HepG2 (cell line): Measurements from ENCODE around the gene HMBS. TPM values are rescaled to one million over a fixed set of nuclear protein-coding genes. Genes with fewer than 3 reads are reported as not detected.

Experiments
- CCDC6 ChIP-seq: sonication (generic); formaldehyde crosslinking; IDR thresholded peaks from 2 replicates; pipeline ENCODE4 v1.8.1; 2022; ENCODE audit warnings: mild to moderate bottlenecking, missing genetic modification reagents, moderate library complexity
- CENPBD1 ChIP-seq: sonication (generic); formaldehyde crosslinking; IDR thresholded peaks from 2 replicates; pipeline ENCODE4 v1.8.0; 2022; ENCODE audit warnings: missing genetic modification reagents, low read depth, mild to moderate bottlenecking, borderline replicate concordance
- MIXL1 ChIP-seq: IDR thresholded peaks from 2 replicates; pipeline ENCODE4 v1.6.1; 2016
- MTA3 ChIP-seq: sonication (generic); formaldehyde crosslinking; IDR thresholded peaks from 2 replicates; pipeline ENCODE4 v1.4.0; 2020; ENCODE audit warnings: missing genetic modification reagents
- PAX8 ChIP-seq: sonication (generic); formaldehyde crosslinking; IDR thresholded peaks from 2 replicates; pipeline ENCODE4 v1.8.0; 2022; ENCODE audit warnings: mild to moderate bottlenecking, missing genetic modification reagents, borderline replicate concordance
- TCF7 ChIP-seq: sonication (generic); IDR thresholded peaks from 2 replicates; pipeline ENCODE4 v1.6.1; 2016; ENCODE audit warnings: antibody characterized with exemption, low read depth
- ZBTB21 ChIP-seq: sonication (generic); formaldehyde crosslinking; IDR thresholded peaks from 2 replicates; pipeline ENCODE4 v1.4.0; 2020; ENCODE audit warnings: missing genetic modification reagents
- ZNF253 ChIP-seq: sonication (generic); formaldehyde crosslinking; IDR thresholded peaks from 2 replicates; pipeline ENCODE4 v1.8.0; 2022; ENCODE audit warnings: mild to moderate bottlenecking, missing genetic modification reagents, borderline replicate concordance
- ZNF337 ChIP-seq: sonication (generic); formaldehyde crosslinking; IDR thresholded peaks from 2 replicates; pipeline ENCODE4 v1.5.1; 2020; ENCODE audit warnings: missing genetic modification reagents, low read depth, mild to moderate bottlenecking, borderline replicate concordance
- ZNF33A ChIP-seq: sonication (generic); formaldehyde crosslinking; IDR thresholded peaks from 2 replicates; pipeline ENCODE4 v1.5.1; 2020; ENCODE audit warnings: missing genetic modification reagents, mild to moderate bottlenecking, moderate library complexity, borderline replicate concordance
- ZNF530 ChIP-seq: sonication (generic); formaldehyde crosslinking; IDR thresholded peaks from 2 replicates; pipeline ENCODE4 v1.5.0; 2020; ENCODE audit warnings: low read depth, mild to moderate bottlenecking, missing genetic modification reagents
- ZNF558 ChIP-seq: sonication (generic); formaldehyde crosslinking; IDR thresholded peaks from 2 replicates; pipeline ENCODE4 v1.9.0; 2022; ENCODE audit warnings: mild to moderate bottlenecking, missing genetic modification reagents, borderline replicate concordance
- ZNF570 ChIP-seq: sonication (generic); formaldehyde crosslinking; IDR thresholded peaks from 2 replicates; pipeline ENCODE4 v1.4.0; 2020; ENCODE audit warnings: mild to moderate bottlenecking, missing genetic modification reagents, borderline replicate concordance
- ZNF761 ChIP-seq: sonication (generic); formaldehyde crosslinking; conservative IDR thresholded peaks from 2 replicates; pipeline ENCODE4 v1.4.0; 2020; ENCODE audit warnings: mild to moderate bottlenecking, missing genetic modification reagents
- ZNF83 ChIP-seq: sonication (generic); formaldehyde crosslinking; IDR thresholded peaks from 2 replicates; pipeline ENCODE4 v1.4.0; 2020; ENCODE audit warnings: missing genetic modification reagents, mild to moderate bottlenecking, borderline replicate concordance
- polyA plus RNA-seq, 8 experiments: library from polyadenylated mRNA; depleted of rRNA in 3 of 8; stranded (reverse) in 7 of 8; unstranded in 1 of 8; fragments of >200 nt; fragmentation: Illumina TruSeq in 4 of 8; extraction: Trizol in 4 of 8; gene quantifications; 2 replicates each; pipeline versions ENCODE4 v1.2.1 to v1.2.3, GENCODE V29; 2011 to 2016; ENCODE audit warnings: low read depth in 4 of 8, missing spikeins in 1 of 8, mixed read lengths in 1 of 8; ENCODE audit not compliant: insufficient read depth in 1 of 8
- total RNA-seq, 5 experiments: library from RNA; depleted of rRNA; stranded (reverse); fragments of >200 nt; fragmentation: Illumina TruSeq; extraction: Trizol; gene quantifications; 2 replicates each; pipeline ENCODE4 v1.2.3, GENCODE V29; 2016; ENCODE audit warnings: low read depth in 1 of 5
- TF ChIP-seq, protein P1 (sequence below): IDR thresholded peaks from 2 replicates; pipeline ENCODE4 v1.6.1; 2012; ENCODE audit warnings: low read depth, low read length, improper control_type of control experiment
- TF ChIP-seq, protein P2 (sequence below): IDR thresholded peaks from 2 replicates; pipeline ENCODE4 v1.6.1; 2012; ENCODE audit warnings: low read length, improper control_type of control experiment

Gene HMBS
- total and polyA plus RNA-seq, 2 of the 13 experiments (the other 11 are each of a cell fraction or from before 2014, with no cell fraction given): 9.4 to 46.9 TPM

DNA sequence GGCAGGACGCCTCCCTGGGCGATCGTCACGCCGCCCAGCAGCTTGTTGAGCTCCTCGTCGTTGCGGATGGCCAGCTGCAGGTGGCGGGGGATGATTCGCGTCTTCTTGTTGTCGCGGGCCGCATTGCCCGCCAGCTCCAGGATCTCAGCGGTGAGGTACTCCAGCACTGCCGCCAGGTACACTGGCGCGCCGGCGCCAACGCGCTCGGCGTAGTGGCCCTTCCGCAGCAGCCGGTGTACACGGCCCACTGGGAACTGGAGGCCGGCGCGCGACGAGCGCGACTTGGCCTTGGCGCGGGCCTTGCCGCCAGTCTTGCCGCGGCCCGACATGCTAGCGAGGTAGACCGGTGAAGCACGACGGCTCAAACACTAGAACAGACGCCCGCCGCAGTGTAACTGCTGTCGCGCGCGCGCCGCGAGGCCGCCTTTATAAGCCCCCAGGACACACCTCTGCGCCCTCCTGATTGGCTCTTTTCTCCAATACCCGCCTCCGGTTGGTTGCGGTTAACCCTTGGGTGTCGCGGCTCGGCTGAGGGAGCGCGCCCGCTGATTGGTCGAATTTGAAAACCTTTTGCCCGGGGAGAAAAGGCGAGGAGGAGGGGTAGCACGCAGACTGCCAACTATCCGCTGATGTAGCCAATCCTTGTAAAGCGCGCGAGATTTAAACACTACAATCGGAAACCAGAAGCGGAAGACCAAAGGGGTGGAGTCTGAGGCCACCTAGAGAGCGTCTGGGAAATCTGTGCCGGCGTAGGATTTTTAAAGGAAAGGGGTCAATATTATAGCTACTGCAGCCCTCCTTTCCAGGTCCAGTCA lies 10.6 kb downstream of the HMBS start (continued):
- TF ChIP-seq ZNF33A (CRISPR knock-in tag): peak; percentile 61; the same call in 1 of the 2 replicates
- peak; percentile 28; the same call in 1 of the 2 replicates for TF ChIP-seq ZNF83
- peak; percentile 84 for TF ChIP-seq ZNF253
- TF ChIP-seq ZNF530 (CRISPR knock-in tag): peak; percentile 42; the same call in 1 of the 2 replicates
- peak; percentile 85 for TF ChIP-seq ZNF761 (CRISPR knock-in tag)
- no peak for TF ChIP-seq ZNF570
- TF ChIP-seq, protein P1, sequence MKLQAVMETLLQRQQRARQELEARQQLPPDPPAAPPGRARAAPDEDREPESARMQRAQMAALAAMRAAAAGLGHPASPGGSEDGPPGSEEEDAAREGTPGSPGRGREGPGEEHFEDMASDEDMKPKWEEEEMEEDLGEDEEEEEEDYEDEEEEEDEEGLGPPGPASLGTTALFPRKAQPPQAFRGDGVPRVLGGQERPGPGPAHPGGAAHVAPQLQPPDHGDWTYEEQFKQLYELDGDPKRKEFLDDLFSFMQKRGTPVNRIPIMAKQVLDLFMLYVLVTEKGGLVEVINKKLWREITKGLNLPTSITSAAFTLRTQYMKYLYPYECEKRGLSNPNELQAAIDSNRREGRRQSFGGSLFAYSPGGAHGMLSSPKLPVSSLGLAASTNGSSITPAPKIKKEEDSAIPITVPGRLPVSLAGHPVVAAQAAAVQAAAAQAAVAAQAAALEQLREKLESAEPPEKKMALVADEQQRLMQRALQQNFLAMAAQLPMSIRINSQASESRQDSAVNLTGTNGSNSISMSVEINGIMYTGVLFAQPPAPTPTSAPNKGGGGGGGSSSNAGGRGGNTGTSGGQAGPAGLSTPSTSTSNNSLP: no peak
- peak; percentile 88 for TF ChIP-seq CCDC6 (CRISPR knock-in tag)
- TF ChIP-seq ZNF558: no peak; the same call in 1 of the 2 replicates
- no peak for TF ChIP-seq PAX8 (CRISPR knock-in tag)
- TF ChIP-seq CENPBD1 (CRISPR knock-in tag): no peak; the same call in 1 of the 2 replicates
- 0 out of 2 replicates have a peak, but pooled peaks have one; percentile 53 for TF ChIP-seq ZNF337 (CRISPR knock-in tag)
- TF ChIP-seq, protein P2, sequence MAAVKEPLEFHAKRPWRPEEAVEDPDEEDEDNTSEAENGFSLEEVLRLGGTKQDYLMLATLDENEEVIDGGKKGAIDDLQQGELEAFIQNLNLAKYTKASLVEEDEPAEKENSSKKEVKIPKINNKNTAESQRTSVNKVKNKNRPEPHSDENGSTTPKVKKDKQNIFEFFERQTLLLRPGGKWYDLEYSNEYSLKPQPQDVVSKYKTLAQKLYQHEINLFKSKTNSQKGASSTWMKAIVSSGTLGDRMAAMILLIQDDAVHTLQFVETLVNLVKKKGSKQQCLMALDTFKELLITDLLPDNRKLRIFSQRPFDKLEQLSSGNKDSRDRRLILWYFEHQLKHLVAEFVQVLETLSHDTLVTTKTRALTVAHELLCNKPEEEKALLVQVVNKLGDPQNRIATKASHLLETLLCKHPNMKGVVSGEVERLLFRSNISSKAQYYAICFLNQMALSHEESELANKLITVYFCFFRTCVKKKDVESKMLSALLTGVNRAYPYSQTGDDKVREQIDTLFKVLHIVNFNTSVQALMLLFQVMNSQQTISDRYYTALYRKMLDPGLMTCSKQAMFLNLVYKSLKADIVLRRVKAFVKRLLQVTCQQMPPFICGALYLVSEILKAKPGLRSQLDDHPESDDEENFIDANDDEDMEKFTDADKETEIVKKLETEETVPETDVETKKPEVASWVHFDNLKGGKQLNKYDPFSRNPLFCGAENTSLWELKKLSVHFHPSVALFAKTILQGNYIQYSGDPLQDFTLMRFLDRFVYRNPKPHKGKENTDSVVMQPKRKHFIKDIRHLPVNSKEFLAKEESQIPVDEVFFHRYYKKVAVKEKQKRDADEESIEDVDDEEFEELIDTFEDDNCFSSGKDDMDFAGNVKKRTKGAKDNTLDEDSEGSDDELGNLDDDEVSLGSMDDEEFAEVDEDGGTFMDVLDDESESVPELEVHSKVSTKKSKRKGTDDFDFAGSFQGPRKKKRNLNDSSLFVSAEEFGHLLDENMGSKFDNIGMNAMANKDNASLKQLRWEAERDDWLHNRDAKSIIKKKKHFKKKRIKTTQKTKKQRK: no peak
- TF ChIP-seq MTA3 (CRISPR knock-in tag): no peak
- TF ChIP-seq TCF7: no peak
- TF ChIP-seq ZBTB21 (CRISPR knock-in tag): no peak
- no peak for TF ChIP-seq MIXL1 (CRISPR knock-in tag)
